Measurements from ENCODE around the gene KRTAP29-1. TPM values are rescaled to one million over a fixed set of nuclear protein-coding genes. Genes with fewer than 3 reads are reported as not detected.
A peak's percentile ranks its signal among the peaks of the same experiment; 100 is the strongest.

KRTAP29-1 gene
- polyA plus RNA-seq, 3 donors: not detected

DNA sequence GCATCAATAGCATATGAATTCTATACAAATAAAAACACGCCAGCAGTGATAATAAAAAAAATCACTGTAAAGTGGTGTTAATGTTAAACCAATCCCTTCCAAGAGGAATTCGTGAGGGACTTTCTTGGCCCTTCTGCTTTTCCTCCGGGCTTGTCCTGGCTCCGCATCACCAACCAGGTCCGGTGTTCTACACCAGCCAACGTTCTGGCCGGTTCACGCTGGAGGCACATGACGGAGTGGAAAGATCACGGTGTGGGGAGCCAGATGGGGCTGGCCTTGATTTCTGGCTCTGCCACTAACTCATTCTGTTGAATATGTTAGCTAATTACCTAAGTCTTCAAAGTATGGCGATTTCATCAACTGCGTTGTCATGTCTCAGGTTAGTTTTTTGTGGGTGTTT, 1.4 kb upstream of the KRTAP29-1 start:
- Histone ChIP-seq H3K79me2 (ENCODE audit: insufficient read depth, low read length) (no peaks in the 10 kb centered on the region), H3K9ac (ENCODE audit: insufficient read depth, low read length, poor library complexity, severe bottlenecking) (no peak overlapping the region), H3K27ac (ENCODE audit: low read depth in 1 of 2, low read length in 2 of 2) (no peak overlapping the region), H2AFZ (ENCODE audit: insufficient read depth, low read depth, low read length, poor library complexity, severe bottlenecking) (no peak overlapping the region), H3K36me3 (replicated peaks in 1 of 2; ENCODE audit: control insufficient read depth in 1 of 2, insufficient read depth in 2 of 2, low read length in 2 of 2) (no peaks in the 10 kb centered on the region), H3K4me1 (ENCODE audit: control insufficient read depth in 1 of 2, insufficient read depth in 2 of 2, low read length in 2 of 2) (peaks cover 34 to 37% of the 10 kb centered on the region in 2 donors), H3K4me2 (replicated peaks; ENCODE audit: extremely low read depth, low read length, poor library complexity, severe bottlenecking) (no peak overlapping the region), H3K9me3 (replicated peaks in 1 of 2; ENCODE audit: control insufficient read depth in 1 of 2, insufficient read depth in 1 of 2, low read length in 2 of 2) (peaks cover 0 to 2% of the 10 kb centered on the region in 2 donors), H3K4me3 (replicated peaks in 1 of 3; ENCODE audit: low read depth in 2 of 3, low read length in 3 of 3) (no peak overlapping the region), H4K20me1 (ENCODE audit: insufficient read depth, low read length) (no peaks in the 10 kb centered on the region), H3K27me3 (ENCODE audit: control insufficient read depth in 2 of 2, insufficient read depth in 2 of 2, low read length in 2 of 2) (no peaks in the 10 kb centered on the region)
- intact Hi-C loops (cut with micrococcal nuclease): no loop called here
- Mint-ChIP-seq H3K36me3 (no peaks in the 10 kb centered on the region), H3K4me1 (peaks cover 38% of the 10 kb centered on the region), H3K4me3 (no peak overlapping the region), H3K27ac (no peak overlapping the region), H3K27me3 (ENCODE audit: low read depth in 3 of 3) (peaks cover 0 to 7% (median 4%) of the 10 kb centered on the region in 3 donors), H3K9me3 (peaks cover 7 to 18% (median 9%) of the 10 kb centered on the region in 7 donors)
- DNase-seq: no peak
- TF ChIP-seq, protein P1, sequence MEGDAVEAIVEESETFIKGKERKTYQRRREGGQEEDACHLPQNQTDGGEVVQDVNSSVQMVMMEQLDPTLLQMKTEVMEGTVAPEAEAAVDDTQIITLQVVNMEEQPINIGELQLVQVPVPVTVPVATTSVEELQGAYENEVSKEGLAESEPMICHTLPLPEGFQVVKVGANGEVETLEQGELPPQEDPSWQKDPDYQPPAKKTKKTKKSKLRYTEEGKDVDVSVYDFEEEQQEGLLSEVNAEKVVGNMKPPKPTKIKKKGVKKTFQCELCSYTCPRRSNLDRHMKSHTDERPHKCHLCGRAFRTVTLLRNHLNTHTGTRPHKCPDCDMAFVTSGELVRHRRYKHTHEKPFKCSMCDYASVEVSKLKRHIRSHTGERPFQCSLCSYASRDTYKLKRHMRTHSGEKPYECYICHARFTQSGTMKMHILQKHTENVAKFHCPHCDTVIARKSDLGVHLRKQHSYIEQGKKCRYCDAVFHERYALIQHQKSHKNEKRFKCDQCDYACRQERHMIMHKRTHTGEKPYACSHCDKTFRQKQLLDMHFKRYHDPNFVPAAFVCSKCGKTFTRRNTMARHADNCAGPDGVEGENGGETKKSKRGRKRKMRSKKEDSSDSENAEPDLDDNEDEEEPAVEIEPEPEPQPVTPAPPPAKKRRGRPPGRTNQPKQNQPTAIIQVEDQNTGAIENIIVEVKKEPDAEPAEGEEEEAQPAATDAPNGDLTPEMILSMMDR (IDR thresholded peaks at IDR 0.05): no peak
- 85% methylated on average over 4 of the region's 12 CpGs for WGBS (ENCODE audit: insufficient coverage)

DNA sequence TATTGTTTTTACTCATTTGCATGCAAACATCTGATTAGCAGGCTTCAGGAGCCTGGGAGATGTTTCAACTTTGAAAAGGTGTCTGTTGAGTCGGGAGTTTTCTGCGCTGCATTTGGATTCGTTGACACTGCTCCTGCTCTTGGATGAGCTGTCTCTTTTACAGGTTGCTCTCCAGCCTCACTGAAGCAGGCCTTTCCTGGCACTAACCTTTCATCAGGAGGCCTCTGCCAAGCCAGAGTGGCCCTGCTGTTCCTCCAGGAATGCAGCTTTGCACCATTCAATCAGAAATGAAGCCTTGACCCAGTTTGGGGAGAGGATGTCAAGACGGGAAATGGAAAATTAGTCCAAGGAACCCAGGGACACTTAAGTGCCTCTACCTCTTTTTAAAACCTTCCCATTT, 330 bp upstream of the KRTAP29-1 start:
- peaks cover 4 to 17% (median 7%) of the 10 kb centered on the region in 7 donors for H3K9me3 Mint-ChIP-seq
- peaks cover 0 to 2% of the 10 kb centered on the region in 2 donors for H3K9me3 ChIP-seq (replicated peaks in 1 of 2; ENCODE audit: control insufficient read depth in 1 of 2, insufficient read depth in 1 of 2, low read length in 2 of 2)
- H3K4me1 Mint-ChIP-seq: peaks cover 27% of the 10 kb centered on the region
- no peak overlapping the region for H3K4me3 Mint-ChIP-seq
- no peak overlapping the region for H3K27ac Mint-ChIP-seq
- no peak overlapping the region for H3K4me3 ChIP-seq (replicated peaks in 1 of 3; ENCODE audit: low read depth in 2 of 3, low read length in 3 of 3)
- no peak for DNase-seq
- H3K36me3 ChIP-seq (replicated peaks in 1 of 2; ENCODE audit: control insufficient read depth in 1 of 2, insufficient read depth in 2 of 2, low read length in 2 of 2): no peaks in the 10 kb centered on the region
- TF ChIP-seq, protein P1 (IDR thresholded peaks at IDR 0.05): no peak
- H3K9ac ChIP-seq (ENCODE audit: insufficient read depth, low read length, poor library complexity, severe bottlenecking): no peak overlapping the region
- H3K4me2 ChIP-seq (replicated peaks; ENCODE audit: extremely low read depth, low read length, poor library complexity, severe bottlenecking): no peak overlapping the region
- WGBS (ENCODE audit: insufficient coverage): 100% methylated on average over 3 of the region's 4 CpGs
- no peaks in the 10 kb centered on the region for H3K27me3 ChIP-seq (ENCODE audit: control insufficient read depth in 2 of 2, insufficient read depth in 2 of 2, low read length in 2 of 2)
- no peaks in the 10 kb centered on the region for H3K79me2 ChIP-seq (ENCODE audit: insufficient read depth, low read length)
- H2AFZ ChIP-seq (ENCODE audit: insufficient read depth, low read depth, low read length, poor library complexity, severe bottlenecking): peak overlapping the region; percentile 27
- intact Hi-C loops (cut with micrococcal nuclease): no loop called here
- no peaks in the 10 kb centered on the region for H3K36me3 Mint-ChIP-seq
- H3K4me1 ChIP-seq (ENCODE audit: control insufficient read depth in 1 of 2, insufficient read depth in 2 of 2, low read length in 2 of 2): peaks cover 23 to 26% of the 10 kb centered on the region in 2 donors
- no peak overlapping the region for H3K27ac ChIP-seq (ENCODE audit: low read depth in 1 of 2, low read length in 2 of 2)
- H4K20me1 ChIP-seq (ENCODE audit: insufficient read depth, low read length): no peaks in the 10 kb centered on the region
- peaks cover 0 to 10% (median 6%) of the 10 kb centered on the region in 3 donors for H3K27me3 Mint-ChIP-seq (ENCODE audit: low read depth in 3 of 3)
